Activated T-cell treated with anti-CD3 and anti-CD28 coated beads, Interleukin-2, amount 50 U/mL, for 1 hour (primary cell): Measurements from ENCODE around the gene DENND1A.
"Not testable (repeated sequence)": the region's sequence is repeated elsewhere in the genome, so short reads cannot be mapped to it uniquely, and the experiment has no call there.

Source experiments
- DNase-seq: peaks from one replicate; pipeline ENCODE4 v3.0.0-alpha.2; 2020

The DENND1A gene

GRCh38 chr9:123438821-123439220, 491.1 kb downstream of the DENND1A start:
- DNase-seq = no peak

GRCh38 chr9:123438321-123438720, 491.6 kb downstream of the DENND1A start:
- DNase-seq = no peak

GRCh38 chr9:123437201-123437600, 492.7 kb downstream of the DENND1A start:
- DNase-seq = no peak

- no peak for DNase-seq
Measured at GRCh38 chr9:123435471-123435870, 494.5 kb downstream of the DENND1A start.

- DNase-seq = no peak
Measured at GRCh38 chr9:123434619-123435240, 495.2 kb downstream of the DENND1A start.

DNA sequence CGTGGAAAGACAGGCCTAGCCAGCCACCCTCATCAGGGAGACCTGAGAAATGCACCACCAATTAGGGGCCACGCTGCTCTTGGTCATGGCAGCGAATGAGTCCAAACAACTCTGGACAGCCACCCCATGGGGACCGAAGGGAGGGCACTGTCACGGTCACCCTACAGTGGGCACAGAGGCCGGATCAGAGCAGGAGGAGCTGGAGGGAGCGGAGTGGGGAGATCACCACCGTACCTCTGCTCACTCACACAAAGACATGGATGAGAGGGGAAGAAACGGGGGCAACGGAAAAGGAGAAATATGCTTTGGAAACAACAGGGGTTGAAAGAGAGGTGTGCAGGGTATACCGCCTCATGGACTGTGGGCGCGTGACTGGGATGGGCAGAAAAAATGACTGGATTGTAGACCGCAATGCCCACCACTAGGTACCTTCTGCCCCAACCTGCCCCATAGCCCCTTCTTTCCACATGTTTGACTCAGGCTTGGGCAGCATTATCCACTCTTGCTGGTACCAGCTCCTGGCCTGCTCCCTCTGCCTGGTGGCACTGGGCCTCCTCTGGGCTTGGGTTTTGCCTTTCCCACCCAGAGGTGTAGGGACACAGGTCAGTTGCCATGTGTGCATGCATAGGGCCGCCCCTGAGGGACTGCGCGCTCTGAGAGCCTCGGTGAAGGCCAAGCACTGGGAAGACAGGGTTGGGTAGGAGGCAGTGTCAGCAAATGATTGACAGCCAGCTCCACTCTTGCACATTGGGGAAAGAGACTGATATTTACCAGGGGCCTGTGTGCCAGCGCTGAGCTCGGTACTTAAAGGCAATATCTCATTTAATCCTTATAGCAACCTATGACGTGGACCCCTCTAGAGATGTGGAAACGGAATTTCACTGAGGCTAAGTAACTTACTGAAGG, 497.3 kb downstream of the DENND1A start:
- no peak for DNase-seq

- DNase-seq = no peak
Measured at GRCh38 chr9:123431581-123431980, 498.3 kb downstream of the DENND1A start.

DNA sequence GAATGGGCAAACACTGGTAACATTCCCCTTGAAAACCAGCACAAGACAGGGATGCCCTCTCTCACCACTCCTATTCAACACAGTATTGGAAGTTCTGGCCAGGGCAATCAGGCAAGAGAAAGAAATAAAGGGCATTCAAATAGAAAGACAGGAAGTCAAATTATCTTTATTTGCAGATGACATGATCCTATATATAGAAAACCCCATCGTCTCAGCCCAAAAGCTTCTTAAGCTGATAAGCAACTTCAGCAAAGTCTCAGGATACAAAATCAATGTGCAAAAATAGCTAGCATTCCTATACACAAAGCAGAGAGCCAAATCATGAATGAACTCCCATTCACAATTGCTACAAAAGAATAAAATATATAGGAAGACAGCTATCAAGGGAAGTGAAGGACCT, 501.5 kb downstream of the DENND1A start:
- DNase-seq = not testable (repeated sequence)

- DNase-seq = no peak
Measured at GRCh38 chr9:123426406-123426805, 503.5 kb downstream of the DENND1A start.

- no peak for DNase-seq
Measured at GRCh38 chr9:123425836-123426365, 504.0 kb downstream of the DENND1A start.

DNA sequence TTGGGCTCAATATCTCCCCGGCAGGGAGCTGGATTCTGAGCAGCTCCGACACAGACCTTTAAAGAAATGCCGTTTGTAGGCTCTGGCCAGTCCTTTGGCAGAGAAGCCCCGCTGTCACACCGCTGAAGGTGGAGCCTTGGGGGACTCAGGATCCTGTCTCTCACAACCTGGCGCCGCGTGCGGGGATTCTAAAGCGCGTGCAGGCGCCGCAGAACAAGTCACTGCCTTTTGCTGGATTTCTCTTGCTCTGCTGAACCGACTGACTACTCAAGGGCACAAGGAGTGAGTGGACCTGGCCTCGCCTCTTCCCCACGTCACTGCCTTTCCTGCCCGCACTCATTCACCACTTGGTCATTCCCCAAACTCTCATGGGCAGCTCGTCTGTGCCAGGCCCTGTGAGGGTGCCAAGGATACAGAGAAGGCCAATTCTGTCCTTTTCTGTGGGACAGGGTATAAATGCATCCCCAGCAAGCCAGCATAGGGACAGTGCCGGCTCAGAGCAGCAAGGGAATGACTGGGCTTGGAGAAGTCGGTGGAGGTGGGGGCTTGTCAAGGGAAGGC, 504.6 kb downstream of the DENND1A start:
- DNase-seq = no peak

- no peak for DNase-seq
Measured at GRCh38 chr9:123424552-123425225, 505.2 kb downstream of the DENND1A start.

DNA sequence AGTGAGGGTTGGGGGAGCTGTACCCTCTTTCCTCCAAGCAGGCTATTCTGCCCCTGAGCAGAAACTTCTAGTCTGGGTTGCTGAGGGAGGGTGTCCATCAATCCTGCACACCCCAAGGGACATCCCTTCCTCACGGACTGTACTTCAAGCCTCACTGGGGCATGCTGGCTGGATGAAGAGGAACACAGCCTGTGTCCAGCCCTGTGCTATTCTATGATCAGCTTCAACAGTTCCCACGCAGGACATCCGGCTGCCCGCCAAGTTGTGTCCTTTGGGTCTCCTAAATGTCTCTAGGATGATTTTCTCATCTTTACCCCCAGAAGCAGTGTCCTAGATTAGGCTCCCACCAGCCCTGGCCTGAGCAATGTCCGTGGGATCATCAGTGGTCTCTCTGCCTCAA, 505.8 kb downstream of the DENND1A start:
- no peak for DNase-seq

- DNase-seq = no peak
Measured at GRCh38 chr9:123423311-123423640, 506.6 kb downstream of the DENND1A start.

GRCh38 chr9:123422635-123423310, 507.2 kb downstream of the DENND1A start:
- no peak for DNase-seq

GRCh38 chr9:123421801-123422455, 508.0 kb downstream of the DENND1A start:
- DNase-seq = no peak

DNA sequence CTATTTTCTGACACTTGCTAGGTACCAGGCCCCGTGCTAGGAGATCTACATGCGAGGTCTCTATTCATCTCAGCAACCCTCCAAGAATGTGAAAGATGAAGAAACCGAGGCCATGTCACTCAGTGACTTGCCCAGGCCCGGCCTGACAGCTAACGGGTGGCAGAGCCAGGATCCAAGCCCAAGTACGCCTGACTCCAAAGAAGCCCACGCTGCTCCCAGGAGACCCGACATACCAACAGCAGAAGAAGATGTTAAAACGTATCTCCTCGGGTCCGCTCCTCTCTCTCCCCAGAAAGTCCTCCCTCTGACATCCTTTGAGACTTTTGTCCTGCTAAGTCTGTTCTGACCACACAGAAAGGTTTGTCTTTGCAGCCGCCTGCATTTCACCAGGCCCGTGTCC, 508.7 kb downstream of the DENND1A start:
- DNase-seq = no peak

DNA sequence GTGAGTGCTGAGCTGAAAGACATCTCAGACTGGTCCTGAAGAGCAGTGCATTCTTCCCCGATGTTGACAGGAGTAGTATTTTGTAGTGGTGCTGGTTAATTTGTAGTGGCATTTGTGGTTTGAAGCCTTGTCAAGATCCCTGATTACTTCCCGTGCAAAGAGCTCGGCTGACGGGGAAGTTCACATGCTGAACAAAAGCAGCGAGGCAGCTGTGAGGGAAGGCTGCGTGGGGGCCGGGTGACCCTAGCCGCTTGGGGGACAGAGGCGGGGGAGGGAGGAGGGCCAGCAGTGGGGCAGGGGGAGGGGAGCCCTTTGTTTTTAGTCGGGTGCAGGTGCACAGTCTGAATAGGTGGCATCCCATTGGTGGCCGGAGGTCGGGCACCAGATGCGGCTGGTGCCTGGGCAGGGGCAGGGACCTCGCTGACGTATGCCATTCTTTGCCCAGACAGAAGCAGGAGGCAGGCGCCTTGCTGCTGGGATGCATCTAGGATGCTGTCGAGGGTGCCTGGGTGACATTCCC, 509.3 kb downstream of the DENND1A start:
- no peak for DNase-seq

DNA sequence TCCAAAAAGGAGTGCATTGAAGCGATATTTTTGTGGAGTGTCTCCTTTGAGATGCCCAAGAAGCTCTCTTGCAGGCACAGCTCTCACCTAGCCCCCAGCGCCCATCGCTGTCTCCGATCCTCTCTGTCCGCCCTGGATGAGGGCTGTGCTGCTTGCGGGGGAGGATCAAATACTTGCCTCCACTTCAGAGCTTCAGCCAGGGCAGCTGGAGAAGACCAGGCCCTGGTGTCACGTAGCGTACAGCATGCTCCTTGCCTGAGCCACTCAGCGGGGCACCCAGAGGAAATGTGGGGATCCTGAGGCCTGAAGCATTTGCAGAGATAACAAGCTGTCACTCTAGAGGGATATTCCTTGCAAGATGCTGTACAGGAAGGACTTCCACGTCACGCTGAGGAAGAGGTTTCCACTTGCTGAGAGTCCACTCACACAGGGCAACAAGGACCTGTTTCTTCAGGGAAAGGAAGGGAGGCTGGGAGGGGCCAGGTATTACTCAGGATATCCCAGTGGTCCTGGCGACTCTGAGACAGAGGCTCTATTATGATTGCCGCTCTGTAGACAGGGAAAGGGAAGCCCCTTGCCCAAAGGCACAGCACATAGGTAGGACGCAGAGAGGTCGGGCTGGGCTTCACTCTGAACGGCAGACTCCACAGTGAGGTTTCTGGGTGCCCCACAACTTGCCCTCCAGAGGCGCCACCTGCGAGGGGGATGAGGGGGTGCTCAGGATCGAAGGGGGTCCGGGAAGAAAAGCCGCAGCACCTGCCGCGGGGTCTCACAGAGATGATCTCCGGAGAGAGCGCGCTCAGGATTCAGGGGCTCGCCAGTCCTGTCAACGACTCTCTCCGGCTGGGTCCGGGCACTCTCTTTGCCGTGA, 510.0 kb downstream of the DENND1A start:
- no peak for DNase-seq

DNA sequence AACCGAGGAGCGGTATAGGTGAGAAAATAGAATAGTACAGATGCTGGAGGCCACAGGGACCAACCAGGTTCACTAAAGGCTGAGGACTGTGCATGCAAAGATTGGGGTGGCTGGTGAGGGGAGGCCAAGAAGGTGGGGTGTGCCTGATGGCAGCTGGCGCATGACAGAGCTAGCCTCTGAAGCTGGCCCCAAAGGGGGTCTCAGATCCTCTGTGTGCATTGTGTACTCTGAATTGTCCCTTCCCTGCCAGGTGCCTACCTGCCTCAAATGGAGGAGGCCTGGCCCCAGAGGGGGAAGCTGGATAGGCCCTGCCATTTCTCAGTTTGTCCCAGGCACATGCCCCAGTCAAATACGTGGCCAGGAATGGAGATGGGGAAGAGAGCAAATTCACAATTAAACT, 510.8 kb downstream of the DENND1A start:
- no peak for DNase-seq

DNA sequence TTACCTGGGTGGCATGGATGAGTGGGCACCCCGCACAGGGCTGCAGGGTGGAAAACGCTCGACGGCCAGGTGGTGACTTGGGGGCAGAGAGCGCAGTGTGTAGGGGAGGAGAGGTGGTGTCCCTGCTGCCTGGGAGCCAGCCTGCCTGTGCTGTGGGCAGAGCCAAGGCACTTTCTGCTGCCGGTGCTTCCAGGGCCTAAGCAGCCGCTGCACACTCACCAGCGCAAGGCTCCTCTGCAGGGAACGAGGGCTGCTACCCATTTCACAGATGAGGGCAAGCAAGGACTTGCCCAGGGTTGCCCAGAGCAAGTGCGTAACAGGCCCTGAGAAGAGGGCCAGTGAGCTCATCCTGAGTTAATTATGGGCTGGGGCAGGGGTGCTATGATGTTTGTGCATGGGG, 511.4 kb downstream of the DENND1A start:
- no peak for DNase-seq
